OCI-LY7 (cell line): ENCODE measurements around the gene MT1HL1.

ENCODE experiments used
- EZH2phosphoT487 ChIP-seq: fragments of 200-600 bp; sonication (generic); IDR thresholded peaks from 2 replicates; pipeline ENCODE4 v1.6.1; 2018; ENCODE audit warnings: low read depth, borderline replicate concordance, mild to moderate bottlenecking, mixed run types, antibody characterized with exemption, low read length, moderate library complexity, mixed read lengths
- TF ChIP-seq, protein P1 (sequence below): fragments of 200-600 bp; sonication (generic); conservative IDR thresholded peaks from 2 replicates; pipeline ENCODE4 v1.5.1; 2014; ENCODE audit warnings: mild to moderate bottlenecking, antibody characterized with exemption, low read length, moderate library complexity, mixed read lengths

DNA sequence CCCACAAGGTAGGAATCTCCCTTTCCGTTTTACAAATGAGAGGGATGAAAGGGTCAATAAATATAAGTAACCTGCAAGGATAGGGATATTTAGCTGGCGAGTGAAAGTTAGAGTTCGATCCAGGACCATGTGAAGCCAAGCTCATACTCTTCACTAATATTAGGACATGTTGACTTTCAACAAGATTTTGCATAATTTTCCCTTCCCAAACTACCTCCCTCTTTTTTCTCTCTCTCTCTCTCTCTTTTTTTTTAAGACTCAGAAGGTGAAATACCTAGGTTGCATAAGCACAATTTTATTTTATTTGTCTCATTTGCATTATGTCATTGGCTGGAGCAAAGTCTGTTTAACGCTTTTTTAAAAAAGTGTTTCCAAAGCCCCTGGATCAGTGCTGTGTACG is 8.1 kb upstream of the MT1HL1 start:
- TF ChIP-seq, protein P1, sequence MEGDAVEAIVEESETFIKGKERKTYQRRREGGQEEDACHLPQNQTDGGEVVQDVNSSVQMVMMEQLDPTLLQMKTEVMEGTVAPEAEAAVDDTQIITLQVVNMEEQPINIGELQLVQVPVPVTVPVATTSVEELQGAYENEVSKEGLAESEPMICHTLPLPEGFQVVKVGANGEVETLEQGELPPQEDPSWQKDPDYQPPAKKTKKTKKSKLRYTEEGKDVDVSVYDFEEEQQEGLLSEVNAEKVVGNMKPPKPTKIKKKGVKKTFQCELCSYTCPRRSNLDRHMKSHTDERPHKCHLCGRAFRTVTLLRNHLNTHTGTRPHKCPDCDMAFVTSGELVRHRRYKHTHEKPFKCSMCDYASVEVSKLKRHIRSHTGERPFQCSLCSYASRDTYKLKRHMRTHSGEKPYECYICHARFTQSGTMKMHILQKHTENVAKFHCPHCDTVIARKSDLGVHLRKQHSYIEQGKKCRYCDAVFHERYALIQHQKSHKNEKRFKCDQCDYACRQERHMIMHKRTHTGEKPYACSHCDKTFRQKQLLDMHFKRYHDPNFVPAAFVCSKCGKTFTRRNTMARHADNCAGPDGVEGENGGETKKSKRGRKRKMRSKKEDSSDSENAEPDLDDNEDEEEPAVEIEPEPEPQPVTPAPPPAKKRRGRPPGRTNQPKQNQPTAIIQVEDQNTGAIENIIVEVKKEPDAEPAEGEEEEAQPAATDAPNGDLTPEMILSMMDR, result no peak
- TF ChIP-seq EZH2phosphoT487, result no peak
